ENCODE results near the gene SPACA7. TPM values are rescaled to one million over a fixed set of nuclear protein-coding genes. Genes with fewer than 3 reads are reported as not detected.

SPACA7 gene
- total RNA-seq, 3 donors from 2014 or later, result not detected

GRCh38 chr13:112341446-112341845, 34.7 kb upstream of the SPACA7 start:
- intact Hi-C loops (cut with DNase I, micrococcal nuclease), result no loop called here
- TF ChIP-seq, protein P1, sequence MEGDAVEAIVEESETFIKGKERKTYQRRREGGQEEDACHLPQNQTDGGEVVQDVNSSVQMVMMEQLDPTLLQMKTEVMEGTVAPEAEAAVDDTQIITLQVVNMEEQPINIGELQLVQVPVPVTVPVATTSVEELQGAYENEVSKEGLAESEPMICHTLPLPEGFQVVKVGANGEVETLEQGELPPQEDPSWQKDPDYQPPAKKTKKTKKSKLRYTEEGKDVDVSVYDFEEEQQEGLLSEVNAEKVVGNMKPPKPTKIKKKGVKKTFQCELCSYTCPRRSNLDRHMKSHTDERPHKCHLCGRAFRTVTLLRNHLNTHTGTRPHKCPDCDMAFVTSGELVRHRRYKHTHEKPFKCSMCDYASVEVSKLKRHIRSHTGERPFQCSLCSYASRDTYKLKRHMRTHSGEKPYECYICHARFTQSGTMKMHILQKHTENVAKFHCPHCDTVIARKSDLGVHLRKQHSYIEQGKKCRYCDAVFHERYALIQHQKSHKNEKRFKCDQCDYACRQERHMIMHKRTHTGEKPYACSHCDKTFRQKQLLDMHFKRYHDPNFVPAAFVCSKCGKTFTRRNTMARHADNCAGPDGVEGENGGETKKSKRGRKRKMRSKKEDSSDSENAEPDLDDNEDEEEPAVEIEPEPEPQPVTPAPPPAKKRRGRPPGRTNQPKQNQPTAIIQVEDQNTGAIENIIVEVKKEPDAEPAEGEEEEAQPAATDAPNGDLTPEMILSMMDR (IDR thresholded peaks at IDR 0.05), result no peak
- H3K9me3 ChIP-seq, result no peaks in the 10 kb centered on the region
- no peaks in the 10 kb centered on the region for H3K4me1 ChIP-seq (ENCODE audit: low read depth)
- no peak overlapping the region for H3K4me3 ChIP-seq
- ATAC-seq (no peak), DNase-seq (no peak)
- no peaks in the 10 kb centered on the region for H3K36me3 ChIP-seq (ENCODE audit: low read depth)

- Histone ChIP-seq H3K4me1 (ENCODE audit: low read depth) (no peaks in the 10 kb centered on the region), H3K4me3 (no peak overlapping the region), H3K36me3 (ENCODE audit: low read depth) (no peaks in the 10 kb centered on the region), H3K9me3 (no peaks in the 10 kb centered on the region)
- TF ChIP-seq, protein P1 (IDR thresholded peaks at IDR 0.05), result no peak
- intact Hi-C loops (cut with DNase I, micrococcal nuclease), result no loop called here
- no peak for DNase-seq
- ATAC-seq, result no peak
Observed at GRCh38 chr13:112341976-112342735, 34.0 kb upstream of the SPACA7 start.

GRCh38 chr13:112342841-112343361, 33.3 kb upstream of the SPACA7 start:
- intact Hi-C loops (cut with DNase I, micrococcal nuclease), result no loop called here
- Histone ChIP-seq H3K4me3 (no peak overlapping the region), H3K4me1 (ENCODE audit: low read depth) (no peaks in the 10 kb centered on the region), H3K36me3 (ENCODE audit: low read depth) (no peaks in the 10 kb centered on the region), H3K9me3 (no peaks in the 10 kb centered on the region)
- ATAC-seq (no peak), DNase-seq (no peak)
- TF ChIP-seq, protein P1 (IDR thresholded peaks at IDR 0.05), result no peak

DNA sequence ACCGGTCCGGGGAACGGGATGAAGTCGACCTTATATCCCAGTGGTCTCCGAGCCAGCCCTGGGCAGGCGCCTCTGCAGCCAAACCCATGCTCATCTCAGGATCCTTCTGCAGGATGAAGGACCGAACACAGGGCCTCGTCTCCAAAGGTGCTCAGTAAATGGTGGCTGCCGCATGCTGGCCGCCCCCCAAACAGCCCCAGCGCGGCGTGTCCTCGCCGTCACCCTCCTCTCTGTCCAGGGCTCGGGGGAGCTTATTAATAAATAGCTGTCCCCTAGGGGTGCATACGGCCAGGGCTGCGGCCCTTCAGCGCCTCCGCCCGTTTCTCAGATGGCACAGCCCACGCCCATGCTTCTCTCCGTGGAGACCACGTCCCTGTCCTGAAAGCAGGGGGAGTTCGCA, 32.6 kb upstream of the SPACA7 start:
- TF ChIP-seq, protein P1 (IDR thresholded peaks at IDR 0.05), result no peak
- Histone ChIP-seq H3K9me3 (no peaks in the 10 kb centered on the region), H3K4me1 (ENCODE audit: low read depth) (no peaks in the 10 kb centered on the region), H3K4me3 (no peak overlapping the region), H3K36me3 (ENCODE audit: low read depth) (no peaks in the 10 kb centered on the region)
- intact Hi-C loops (cut with DNase I, micrococcal nuclease), result no loop called here
- ATAC-seq (no peak), DNase-seq (no peak)

DNA sequence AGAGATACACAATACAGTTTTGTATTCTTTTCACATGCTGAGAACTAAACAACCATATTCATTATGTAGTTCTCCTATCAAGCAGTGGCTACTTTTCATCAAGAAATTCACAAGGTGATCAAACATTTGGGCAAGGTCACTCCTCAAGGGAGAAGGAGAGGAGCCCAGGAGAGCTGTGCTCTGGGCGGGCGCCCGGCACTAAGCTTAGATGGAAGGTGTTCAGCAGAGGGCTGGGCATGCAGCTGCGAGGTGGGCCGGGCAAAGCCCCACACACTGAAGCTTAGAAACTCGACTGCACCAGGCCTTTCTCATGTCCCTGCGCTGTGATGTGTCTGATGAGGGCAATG, 30.4 kb upstream of the SPACA7 start:
- Histone ChIP-seq H3K4me1 (ENCODE audit: low read depth) (no peaks in the 10 kb centered on the region), H3K4me3 (no peak overlapping the region), H3K36me3 (ENCODE audit: low read depth) (no peaks in the 10 kb centered on the region), H3K9me3 (no peaks in the 10 kb centered on the region)
- no peak for DNase-seq
- TF ChIP-seq, protein P1 (IDR thresholded peaks at IDR 0.05), result no peak
- intact Hi-C loops (cut with DNase I, micrococcal nuclease), result no loop called here
- no peak for ATAC-seq

All from mucosa of descending colon (tissue), 3 donors.